Stimulated activated CD8-positive, alpha-beta memory T cell treated with anti-CD3 and anti-CD28 coated beads, Interleukin-7, amount 100 ng/mL, for 48 hours (primary cell): ENCODE measurements around the gene EDAR.

Experiments
- DNase-seq, 2 donors: peaks; one replicate each; pipeline ENCODE4 v3.0.0-alpha.2; 2020; ENCODE audit warnings: low read depth in 1 of 2; ENCODE audit errors: extremely low read depth in 1 of 2

EDAR gene

GRCh38 chr2:108969856-108970255 is 19.2 kb downstream of the EDAR start:
- no peak for DNase-seq

- DNase-seq, result no peak
These were observed 20.4 kb downstream of the EDAR start for GRCh38 chr2:108968619-108969018.

- no peak for DNase-seq
These were observed 21.3 kb downstream of the EDAR start for GRCh38 chr2:108967757-108968156.

GRCh38 chr2:108965540-108966289 is 23.3 kb downstream of the EDAR start:
- no peak for DNase-seq

GRCh38 chr2:108963057-108963456 is 26.0 kb downstream of the EDAR start:
- DNase-seq, result no peak

GRCh38 chr2:108961796-108962195 is 27.2 kb downstream of the EDAR start:
- no peak for DNase-seq

GRCh38 chr2:108960006-108960405 is 29.0 kb downstream of the EDAR start:
- no peak for DNase-seq

- DNase-seq, result no peak
These were observed 29.6 kb downstream of the EDAR start for GRCh38 chr2:108959401-108959800.

- DNase-seq, result no peak
These were observed 30.2 kb downstream of the EDAR start for GRCh38 chr2:108958632-108959341.

- no peak for DNase-seq
These were observed 31.0 kb downstream of the EDAR start for GRCh38 chr2:108958002-108958401.

- no peak for DNase-seq
These were observed 32.6 kb downstream of the EDAR start for GRCh38 chr2:108956375-108956774.

GRCh38 chr2:108950369-108951135 is 38.5 kb downstream of the EDAR start:
- no peak for DNase-seq

- no peak for DNase-seq
These were observed 39.4 kb downstream of the EDAR start for GRCh38 chr2:108949316-108950239.

- no peak for DNase-seq
These were observed 41.6 kb downstream of the EDAR start for GRCh38 chr2:108947271-108947907.

- DNase-seq, result no peak
These were observed 42.6 kb downstream of the EDAR start for GRCh38 chr2:108946442-108946841.

- no peak for DNase-seq
These were observed 43.1 kb downstream of the EDAR start for GRCh38 chr2:108945969-108946368.

GRCh38 chr2:108944601-108945331 is 44.3 kb downstream of the EDAR start:
- DNase-seq, result no peak

- DNase-seq, result no peak
These were observed 45.3 kb downstream of the EDAR start for GRCh38 chr2:108943751-108944150.

- no peak for DNase-seq
These were observed 46.1 kb downstream of the EDAR start for GRCh38 chr2:108942888-108943287.
